HepG2 (cell line): ENCODE results near the gene COL10A1. TPM values are rescaled to one million over a fixed set of nuclear protein-coding genes. Genes with fewer than 3 reads are reported as not detected.

ENCODE experiments used
- ATAC-seq: fragments of 200-7000 bp; cut with Tn5 transposase; 3 replicates; pipeline ENCODE4 v1.9.1; 2020; ENCODE audit warnings: mild to moderate bottlenecking, moderate library complexity
- BruUV-seq: library from RNA; stranded (reverse); fragments of 400-500 nt; replicated peaks from 2 replicates; lab custom pipeline; 2021; lab: Mats Ljungman, UMichigan
- CTCF ChIA-PET: fragments of 300-600 bp; formaldehyde crosslinking; extraction: SDS; loops from one replicate; lab custom pipeline; 2021; ENCODE audit warnings: low total read pairs, inconsistent platforms, low intra/inter-chr PET ratio; lab: Yijun Ruan, JAX
- POLR2A ChIA-PET: fragments of 350-600 bp; sonication (Branson Sonifier 250); formaldehyde crosslinking; loops from one replicate; lab custom pipeline; 2020; ENCODE audit warnings: antibody characterized with exemption, inconsistent platforms; lab: Yijun Ruan, JAX
- DNase-seq: peaks from one replicate; pipeline ENCODE4 v3.0.0-alpha.2; 2015; ENCODE audit warnings: low spot score
- FAIRE-seq: peaks from 3 replicates; lab custom pipeline; 2011; peaks lifted over from hg19 to GRCh38; lab: Jason Lieb, UNC
- H2AFZ ChIP-seq: one replicate; pipeline ENCODE4 v1.6.1; 2011; ENCODE audit warnings: low read length, inconsistent platforms
- H3K27ac ChIP-seq: fragments of 300-600 bp; 3 replicates; pipeline ENCODE4 v1.8.0; 2011; ENCODE audit warnings: mixed run types, mild to moderate bottlenecking, mixed read lengths, low read length, inconsistent platforms; ENCODE audit not compliant: insufficient read depth; ENCODE audit errors: extremely low read length
- H3K27me3 ChIP-seq, 2 experiments: fragments of 200-600 bp in 1 of 2; 2 replicates in 1 of 2; 3 replicates in 1 of 2; pipeline versions ENCODE4 v1.6.0 to v1.8.0; 2011; ENCODE audit warnings: low read length in 2 of 2, mild to moderate bottlenecking in 2 of 2, moderate library complexity in 2 of 2, inconsistent platforms in 1 of 2; ENCODE audit not compliant: insufficient read depth in 2 of 2, control insufficient read depth in 1 of 2
- H3K36me3 ChIP-seq, 2 experiments: fragments of 200-600 bp in 1 of 2; replicated peaks in 1 of 2; 2 replicates in 1 of 2; 3 replicates in 1 of 2; pipeline versions ENCODE4 v1.5.1 to v1.8.0; 2011; ENCODE audit warnings: low read length in 2 of 2, inconsistent platforms in 1 of 2; ENCODE audit not compliant: insufficient read depth in 2 of 2, control insufficient read depth in 1 of 2
- H3K4me1 ChIP-seq: 2 replicates; pipeline ENCODE4 v1.5.1; 2012; ENCODE audit warnings: low read length, inconsistent platforms; ENCODE audit not compliant: insufficient read depth
- H3K4me2 ChIP-seq: 2 replicates; pipeline ENCODE4 v1.6.0; 2011; ENCODE audit warnings: low read depth, low read length, inconsistent platforms
- H3K4me3 ChIP-seq, 3 experiments: fragments of 200-600 bp in 1 of 3; sonication (generic), shearing (Covaris generic) in 1 of 3; replicated peaks in 1 of 3; 2 replicates each; pipeline ENCODE4 v1.5.1; 2011 to 2016; ENCODE audit warnings: low read length in 3 of 3, inconsistent platforms in 2 of 3, low read depth in 2 of 3, mild to moderate bottlenecking in 2 of 3, control low read depth in 1 of 3, mixed read lengths in 1 of 3; ENCODE audit not compliant: insufficient read depth in 1 of 3
- H3K79me2 ChIP-seq: one replicate; pipeline ENCODE4 v1.6.1; 2011; ENCODE audit warnings: low read length, inconsistent platforms; ENCODE audit not compliant: insufficient read depth
- H3K9ac ChIP-seq: 2 replicates; pipeline ENCODE4 v1.6.0; 2011; ENCODE audit warnings: mild to moderate bottlenecking, low read depth, low read length, inconsistent platforms; ENCODE audit not compliant: insufficient read depth
- H3K9me3 ChIP-seq: 2 replicates; pipeline ENCODE4 v1.5.1; 2012; ENCODE audit warnings: mild to moderate bottlenecking, low read length
- H4K20me1 ChIP-seq: 2 replicates; pipeline ENCODE4 v1.6.0; 2011; ENCODE audit warnings: inconsistent platforms, mild to moderate bottlenecking, low read length, moderate library complexity; ENCODE audit not compliant: insufficient read depth
- EHMT2 ChIP-seq: fragments of 200-600 bp; sonication (generic); IDR thresholded peaks from 2 replicates; pipeline ENCODE4 v1.7.0; 2017; ENCODE audit warnings: antibody characterized with exemption, low read depth, low read length, borderline replicate concordance
- ELF4 ChIP-seq: sonication (generic); formaldehyde crosslinking; IDR thresholded peaks from 2 replicates; pipeline ENCODE4 v1.5.0; 2020; ENCODE audit warnings: missing genetic modification reagents, mild to moderate bottlenecking, moderate library complexity, borderline replicate concordance
- KLF16 ChIP-seq, 2 experiments: sonication (generic) in 1 of 2; formaldehyde crosslinking in 1 of 2; IDR thresholded peaks; 2 replicates each; pipeline versions ENCODE4 v1.6.1 to v1.8.0; 2016 to 2023; ENCODE audit warnings: missing genetic modification reagents in 2 of 2, missing compliant biosample characterization in 1 of 2
- MIER2 ChIP-seq: IDR thresholded peaks from 2 replicates; pipeline ENCODE4 v1.6.1; 2016; ENCODE audit warnings: missing biosample characterization, missing genetic modification reagents
- MTA1 ChIP-seq: sonication (generic); formaldehyde crosslinking; IDR thresholded peaks from 2 replicates; pipeline ENCODE4 v1.4.0; 2020; ENCODE audit warnings: missing genetic modification reagents, mild to moderate bottlenecking, borderline replicate concordance
- MTERF4 ChIP-seq: sonication (generic); formaldehyde crosslinking; IDR thresholded peaks from 2 replicates; pipeline ENCODE4 v1.8.0; 2023; ENCODE audit warnings: mild to moderate bottlenecking, missing genetic modification reagents
- PAF1 ChIP-seq: IDR thresholded peaks from 2 replicates; pipeline ENCODE4 v1.6.1; 2016; ENCODE audit warnings: missing genetic modification reagents, missing compliant biosample characterization
- SMARCE1 ChIP-seq: fragments of 450-650 bp; IDR thresholded peaks from 2 replicates; pipeline ENCODE4 v1.6.1; 2017; ENCODE audit warnings: borderline replicate concordance
- TEAD3 ChIP-seq: optimal IDR thresholded peaks from 2 replicates; pipeline ENCODE3; 2016; ENCODE audit warnings: borderline replicate concordance
- ZMAT3 ChIP-seq: sonication (generic); formaldehyde crosslinking; conservative IDR thresholded peaks from 2 replicates; pipeline ENCODE4 v1.7.0; 2021; ENCODE audit warnings: missing genetic modification reagents
- ZNF441 ChIP-seq: sonication (generic); formaldehyde crosslinking; IDR thresholded peaks from 2 replicates; pipeline ENCODE4 v1.7.0; 2021; ENCODE audit warnings: missing genetic modification reagents, borderline replicate concordance
- ZNF747 ChIP-seq: sonication (generic); formaldehyde crosslinking; IDR thresholded peaks from 2 replicates; pipeline ENCODE4 v1.8.1; 2023; ENCODE audit warnings: missing genetic modification reagents, mild to moderate bottlenecking, borderline replicate concordance
- ZNF792 ChIP-seq: IDR thresholded peaks from 2 replicates; pipeline ENCODE4 v1.6.1; 2016
- WGBS: methylation state at CpG from one replicate; pipeline ENCODE4 v1.1.6; 2017; ENCODE audit warnings: low lambda C conversion rate; 5-methylcytosine and 5-hydroxymethylcytosine counted together
- in situ Hi-C: cut with HindIII; loops from 2 replicates; pipeline ENCODE4 v1.10.0; 2017; ENCODE audit warnings: low pct_unique_long_range_greater_than_20kb; ENCODE audit not compliant: extremely low pct_ligation_motif_present
- intact Hi-C: fragments of 100-400 bp; cut with micrococcal nuclease; formaldehyde crosslinking; loops from one replicate; pipeline ENCODE4 v1.10.0; 2022; ENCODE audit not compliant: unreplicated experiment
- polyA plus RNA-seq, 8 experiments: library from polyadenylated mRNA; depleted of rRNA in 3 of 8; stranded (reverse) in 7 of 8; unstranded in 1 of 8; fragments of >200 nt; fragmentation: Illumina TruSeq in 4 of 8; extraction: Trizol in 4 of 8; gene quantifications; 2 replicates each; pipeline versions ENCODE4 v1.2.1 to v1.2.3, GENCODE V29; 2011 to 2016; ENCODE audit warnings: low read depth in 4 of 8, missing spikeins in 1 of 8, mixed read lengths in 1 of 8; ENCODE audit not compliant: insufficient read depth in 1 of 8
- total RNA-seq, 5 experiments: library from RNA; depleted of rRNA; stranded (reverse); fragments of >200 nt; fragmentation: Illumina TruSeq; extraction: Trizol; gene quantifications; 2 replicates each; pipeline ENCODE4 v1.2.3, GENCODE V29; 2016; ENCODE audit warnings: low read depth in 1 of 5
- TF ChIP-seq, protein P1 (sequence below), 2 experiments: fragments of 450-650 bp in 1 of 2; sonication (generic) in 1 of 2; formaldehyde crosslinking in 1 of 2; IDR thresholded peaks; 2 replicates each; pipeline versions ENCODE4 v1.6.1 to v1.8.0; 2016 to 2022; ENCODE audit warnings: antibody characterized with exemption in 1 of 2, mild to moderate bottlenecking in 1 of 2, missing genetic modification reagents in 1 of 2

Gene COL10A1
- total and polyA plus RNA-seq, 2 of the 13 experiments (the other 11 are each of a cell fraction or from before 2014, with no cell fraction given): 0.07 TPM; not detected in 1

GRCh38 chr6:116104636-116105035 is 21.3 kb downstream of the COL10A1 start (continued):
- TF ChIP-seq, protein P1, sequence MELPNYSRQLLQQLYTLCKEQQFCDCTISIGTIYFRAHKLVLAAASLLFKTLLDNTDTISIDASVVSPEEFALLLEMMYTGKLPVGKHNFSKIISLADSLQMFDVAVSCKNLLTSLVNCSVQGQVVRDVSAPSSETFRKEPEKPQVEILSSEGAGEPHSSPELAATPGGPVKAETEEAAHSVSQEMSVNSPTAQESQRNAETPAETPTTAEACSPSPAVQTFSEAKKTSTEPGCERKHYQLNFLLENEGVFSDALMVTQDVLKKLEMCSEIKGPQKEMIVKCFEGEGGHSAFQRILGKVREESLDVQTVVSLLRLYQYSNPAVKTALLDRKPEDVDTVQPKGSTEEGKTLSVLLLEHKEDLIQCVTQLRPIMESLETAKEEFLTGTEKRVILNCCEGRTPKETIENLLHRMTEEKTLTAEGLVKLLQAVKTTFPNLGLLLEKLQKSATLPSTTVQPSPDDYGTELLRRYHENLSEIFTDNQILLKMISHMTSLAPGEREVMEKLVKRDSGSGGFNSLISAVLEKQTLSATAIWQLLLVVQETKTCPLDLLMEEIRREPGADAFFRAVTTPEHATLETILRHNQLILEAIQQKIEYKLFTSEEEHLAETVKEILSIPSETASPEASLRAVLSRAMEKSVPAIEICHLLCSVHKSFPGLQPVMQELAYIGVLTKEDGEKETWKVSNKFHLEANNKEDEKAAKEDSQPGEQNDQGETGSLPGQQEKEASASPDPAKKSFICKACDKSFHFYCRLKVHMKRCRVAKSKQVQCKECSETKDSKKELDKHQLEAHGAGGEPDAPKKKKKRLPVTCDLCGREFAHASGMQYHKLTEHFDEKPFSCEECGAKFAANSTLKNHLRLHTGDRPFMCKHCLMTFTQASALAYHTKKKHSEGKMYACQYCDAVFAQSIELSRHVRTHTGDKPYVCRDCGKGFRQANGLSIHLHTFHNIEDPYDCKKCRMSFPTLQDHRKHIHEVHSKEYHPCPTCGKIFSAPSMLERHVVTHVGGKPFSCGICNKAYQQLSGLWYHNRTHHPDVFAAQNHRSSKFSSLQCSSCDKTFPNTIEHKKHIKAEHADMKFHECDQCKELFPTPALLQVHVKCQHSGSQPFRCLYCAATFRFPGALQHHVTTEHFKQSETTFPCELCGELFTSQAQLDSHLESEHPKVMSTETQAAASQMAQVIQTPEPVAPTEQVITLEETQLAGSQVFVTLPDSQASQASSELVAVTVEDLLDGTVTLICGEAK (IDR thresholded peaks at IDR 0.05): no peak
- TF ChIP-seq, protein P1 (CRISPR knock-in tag; IDR thresholded peaks at IDR 0.05): no peak
- TF ChIP-seq MTA1 (CRISPR knock-in tag): no peak

- Histone ChIP-seq H3K4me3 (no peak overlapping the region), H3K79me2 (peaks cover 25% of the 10 kb centered on the region), H3K4me2 (peak overlapping the region; percentile 86), H3K4me1 (peaks cover 77% of the 10 kb centered on the region), H3K9me3 (no peaks in the 10 kb centered on the region), H3K9ac (no peak overlapping the region), H3K27me3 (no peaks in the 10 kb centered on the region; a peak in 1 of 5 replicates), H3K27ac (no peak overlapping the region), H2AFZ (no peak overlapping the region), H3K36me3 (no peaks in the 10 kb centered on the region; a peak in 1 of 5 replicates), H4K20me1 (no peaks in the 10 kb centered on the region)
- FAIRE-seq: no peak
- no peak for DNase-seq
- intact Hi-C loops (loop anchor here (5.0 to 10.0 kb wide), 2 partner anchors 172 to 206 kb away; partner anchors contain the start of gene TSPYL1), in situ Hi-C loops (no loop called here)
- ChIA-PET POLR2A (interaction anchor here (4.1 kb wide), 1 partner anchor 42 kb away, joined by 51 read pairs; the partner anchor contains the start of gene FRK), CTCF (no interaction called here)
- BruUV-seq: no TSS peak
- ATAC-seq: no peak
- WGBS: 92% methylated on average over 4 of the region's 4 CpGs
- TF ChIP-seq ELF4 (CRISPR knock-in tag) (no peak), MTERF4 (no peak), ZNF792 (CRISPR knock-in tag) (no peak), PAF1 (CRISPR knock-in tag) (no peak), TEAD3 (CRISPR knock-in tag) (no peak), ZMAT3 (CRISPR knock-in tag) (no peak), EHMT2 (no peak), ZNF747 (CRISPR knock-in tag) (no peak), SMARCE1 (no peak), MIER2 (CRISPR knock-in tag) (no peak), ZNF441 (CRISPR knock-in tag) (no peak), KLF16 (CRISPR knock-in tag; IDR thresholded peaks at IDR 0.05) (no peak)
These were observed 23.1 kb downstream of the COL10A1 start for GRCh38 chr6:116102873-116103272.
